ENCODE data around the gene CITED4. TPM values are rescaled to one million over a fixed set of nuclear protein-coding genes. Genes with fewer than 3 reads are reported as not detected.
A peak's percentile ranks its signal among the peaks of the same experiment; 100 is the strongest.

CITED4 gene
- total RNA-seq, 1 experiment from 2014 or later = 9.5 TPM

GRCh38 chr1:40877698-40878097, 15.5 kb upstream of the CITED4 start:
- H3K27me3 Mint-ChIP-seq (ENCODE audit: low read depth) = peaks cover 5% of the 10 kb centered on the region

More at GRCh38 chr1:40877698-40878097, 15.5 kb upstream of the CITED4 start:
- H3K14ac ChIP-seq (ENCODE audit: insufficient read depth, low read length) = peak overlapping the region; percentile 60; the same call in 1 of the 2 replicates
- no peak overlapping the region for H3K4me2 ChIP-seq (ENCODE audit: insufficient read depth, insufficient read length, low read length)
- H3K36me3 Mint-ChIP-seq (ENCODE audit: insufficient read depth in 1 of 3, low read depth in 3 of 3) = peaks cover 0 to 8% (median 0%) of the 10 kb centered on the region in 3 experiments; a peak in 3 of 7 replicates
- H2BK120ac ChIP-seq (ENCODE audit: low read depth, low read length, poor library complexity, severe bottlenecking) = no peak overlapping the region
- H2AK5ac ChIP-seq (ENCODE audit: insufficient read length, low read length) = no peak overlapping the region
- H3T11ph ChIP-seq (ENCODE audit: low read length) = no peak overlapping the region
- H2BK12ac ChIP-seq (ENCODE audit: insufficient read length, low read depth, low read length) = no peak overlapping the region
- H3K9me3 Mint-ChIP-seq = peaks cover 12 to 13% of the 10 kb centered on the region in 2 experiments; a peak in 4 of 5 replicates
- H3K79me1 ChIP-seq (ENCODE audit: insufficient read depth, low read depth, low read length, poor library complexity, severe bottlenecking) = no peaks in the 10 kb centered on the region
- H3K23me2 ChIP-seq (ENCODE audit: insufficient read length, low read depth, low read length, poor library complexity, severe bottlenecking) = no peaks in the 10 kb centered on the region
- H2BK5ac ChIP-seq (ENCODE audit: insufficient read length, low read length) = no peak overlapping the region
- TF ChIP-seq CTCF (conservative IDR thresholded peaks at IDR 0.05) = no peak
- H3K9ac ChIP-seq (ENCODE audit: extremely low read depth, insufficient read length, low read length) = no peak overlapping the region
- H4K91ac ChIP-seq (ENCODE audit: insufficient read length, low read depth, low read length) = no peak overlapping the region
- no peak overlapping the region for H2BK15ac ChIP-seq (ENCODE audit: low read depth, low read length)
- H3K27me3 ChIP-seq (ENCODE audit: insufficient read depth, low read length) = no peaks in the 10 kb centered on the region
- H3K4me1 ChIP-seq (ENCODE audit: insufficient read depth, low read length) = no peaks in the 10 kb centered on the region; the same call in 1 of the 2 replicates
- no peak overlapping the region for H3K18ac ChIP-seq (ENCODE audit: insufficient read length, low read depth, low read length)
- H3K79me2 ChIP-seq (ENCODE audit: insufficient read depth, low read length) = no peaks in the 10 kb centered on the region
- no peak overlapping the region for H4K5ac ChIP-seq (ENCODE audit: insufficient read length, low read depth, low read length)
- no peak overlapping the region for H4K8ac ChIP-seq (replicated peaks; ENCODE audit: insufficient read length, low read depth, low read length)
- peaks cover 10 to 21% of the 10 kb centered on the region in 2 experiments for H3K4me1 Mint-ChIP-seq
- no peak overlapping the region for H3K23ac ChIP-seq (ENCODE audit: insufficient read length, low read depth, low read length)
- no peaks in the 10 kb centered on the region for H4K20me1 ChIP-seq (ENCODE audit: control insufficient read depth, insufficient read depth, insufficient read length)
- no peak for DNase-seq
- WGBS (ENCODE audit: extremely low coverage, insufficient read length, low lambda C conversion rate) = no CpG with 5 or more reads among the region's 4 CpGs
- H3K56ac ChIP-seq (ENCODE audit: insufficient read length, low read depth, low read length) = no peak overlapping the region
- no peak overlapping the region for H3K27ac ChIP-seq (ENCODE audit: insufficient read length, low read depth, low read length)
- no peaks in the 10 kb centered on the region for H3K9me3 ChIP-seq (ENCODE audit: control insufficient read depth, low read depth, low read length)
- no peak overlapping the region for H3K4me3 Mint-ChIP-seq
- H2AFZ ChIP-seq (ENCODE audit: low read length) = no peak overlapping the region
- H3K4ac ChIP-seq (ENCODE audit: low read depth, low read length) = no peak overlapping the region
- no peak overlapping the region for H2BK20ac ChIP-seq (ENCODE audit: low read depth, low read length, poor library complexity, severe bottlenecking)
- H3K27ac Mint-ChIP-seq = no peak overlapping the region

Data from H9 (cell line).